K562 (cell line): ENCODE results near the gene MSMO1. TPM values are rescaled to one million over a fixed set of nuclear protein-coding genes. Genes with fewer than 3 reads are reported as not detected.
A peak's percentile ranks its signal among the peaks of the same experiment; 100 is the strongest.

ENCODE experiments used
- ATAC-seq: fragments of 200-7000 bp; cut with Tn5 transposase; 3 replicates; pipeline ENCODE4 v1.9.1; 2020; ENCODE audit warnings: moderate library complexity
- BruUV-seq: library from RNA; stranded (reverse); fragments of 400-500 nt; replicated peaks from 2 replicates; lab custom pipeline; 2021; lab: Mats Ljungman, UMichigan
- CTCF ChIA-PET: fragments of 300-600 bp; formaldehyde crosslinking; extraction: SDS; loops from one replicate; lab custom pipeline; 2021; ENCODE audit warnings: low intra/inter-chr PET ratio; lab: Yijun Ruan, JAX
- POLR2A ChIA-PET: fragments of 300-600, 350-650 bp; sonication (Branson Sonifier 250); formaldehyde crosslinking; extraction: SDS; loops from one replicate; lab custom pipeline; 2021; ENCODE audit warnings: antibody characterized with exemption, inconsistent platforms; lab: Yijun Ruan, JAX
- DNase-seq, 4 experiments: peaks; one replicate each; pipeline versions ENCODE4 v3.0.0 to v3.0.0-alpha.2; 2011 to 2018; ENCODE audit warnings: low spot score in 3 of 4, mixed read lengths in 3 of 4; ENCODE audit errors: extremely low read depth in 1 of 4
- FAIRE-seq: peaks from 2 replicates; lab custom pipeline; 2011; peaks lifted over from hg19 to GRCh38; lab: Jason Lieb, UNC
- H2AFZ ChIP-seq: 2 replicates; pipeline ENCODE4 v1.6.0; 2011; ENCODE audit warnings: low read depth, low read length, control low read depth, inconsistent platforms
- H3K27ac ChIP-seq: fragments of 200-600 bp; 3 replicates; pipeline ENCODE4 v1.8.0; 2011; ENCODE audit warnings: low read depth, mild to moderate bottlenecking, control low read depth, inconsistent platforms, low read length, moderate library complexity, mixed read lengths; ENCODE audit errors: extremely low read depth
- H3K27me3 ChIP-seq, 2 experiments: fragments of 300-600 bp in 1 of 2; 2 replicates in 1 of 2; 3 replicates in 1 of 2; pipeline versions ENCODE4 v1.6.0 to v1.8.0; 2011; ENCODE audit warnings: inconsistent platforms in 2 of 2, low read length in 2 of 2, mild to moderate bottlenecking in 1 of 2, mixed read lengths in 1 of 2, moderate library complexity in 1 of 2; ENCODE audit not compliant: control insufficient read depth in 2 of 2, insufficient read depth in 2 of 2
- H3K36me3 ChIP-seq: fragments of 300-600 bp; 3 replicates; pipeline ENCODE4 v1.8.0; 2011; ENCODE audit warnings: mild to moderate bottlenecking, low read length, inconsistent platforms; ENCODE audit not compliant: control insufficient read depth, insufficient read depth
- H3K4me1 ChIP-seq, 2 experiments: fragments of 200-600 bp in 1 of 2; replicated peaks in 1 of 2; 2 replicates in 1 of 2; 3 replicates in 1 of 2; pipeline versions ENCODE4 v1.5.1 to v1.8.0; 2011; ENCODE audit warnings: inconsistent platforms in 2 of 2, low read length in 2 of 2, mild to moderate bottlenecking in 1 of 2, mixed read lengths in 1 of 2, moderate library complexity in 1 of 2; ENCODE audit not compliant: control insufficient read depth in 2 of 2, insufficient read depth in 2 of 2
- H3K4me2 ChIP-seq: 2 replicates; pipeline ENCODE4 v1.6.1; 2011; ENCODE audit warnings: low read length, control low read depth, inconsistent platforms, mixed read lengths; ENCODE audit not compliant: insufficient read depth
- H3K4me3 ChIP-seq: fragments of 200-600 bp; sonication (generic), shearing (Covaris generic); 2 replicates; pipeline ENCODE4 v1.5.1; 2016; ENCODE audit warnings: control low read depth, inconsistent platforms
- H3K79me2 ChIP-seq: fragments of 200-600 bp; 3 replicates; pipeline ENCODE4 v1.8.0; 2011; ENCODE audit warnings: low read length, inconsistent platforms; ENCODE audit not compliant: control insufficient read depth, insufficient read depth
- H3K9ac ChIP-seq, 2 experiments: 2 replicates each; pipeline versions ENCODE4 v1.6.0 to v1.6.1; 2011; ENCODE audit warnings: low read depth in 2 of 2, low read length in 2 of 2, control low read depth in 1 of 2, inconsistent platforms in 1 of 2, mild to moderate bottlenecking in 1 of 2, mixed read lengths in 1 of 2; ENCODE audit not compliant: insufficient read depth in 1 of 2
- H3K9me1 ChIP-seq: one replicate; pipeline ENCODE4 v1.6.0; 2011; ENCODE audit warnings: inconsistent platforms, mild to moderate bottlenecking, low read length, moderate library complexity; ENCODE audit not compliant: control insufficient read depth, insufficient read depth
- H3K9me3 ChIP-seq: replicated peaks from 2 replicates; pipeline ENCODE4 v1.5.1; 2011; ENCODE audit warnings: low read depth, low read length, inconsistent platforms; ENCODE audit not compliant: control insufficient read depth, insufficient read depth
- H4K20me1 ChIP-seq: replicated peaks from 2 replicates; pipeline ENCODE4 v1.6.1; 2011; ENCODE audit warnings: low read length, inconsistent platforms, mixed read lengths; ENCODE audit not compliant: control insufficient read depth, insufficient read depth
- CEBPB ChIP-seq: fragments of 450-650 bp; IDR thresholded peaks from 2 replicates; pipeline ENCODE4 v1.6.1; 2016; ENCODE audit warnings: missing genetic modification characterization, missing compliant biosample characterization
- CEBPG ChIP-seq, 3 experiments: fragments of 200-800 bp in 1 of 3; sonication (Bioruptor generic) in 1 of 3; sonication (generic) in 1 of 3; formaldehyde crosslinking in 1 of 3; IDR thresholded peaks in 2 of 3; conservative IDR thresholded peaks in 1 of 3; 2 replicates each; pipeline versions ENCODE4 v1.6.1 to v1.8.0; 2016 to 2022; ENCODE audit warnings: missing compliant biosample characterization in 2 of 3, missing genetic modification characterization in 2 of 3, mild to moderate bottlenecking in 1 of 3, missing genetic modification reagents in 1 of 3
- SRSF1 ChIP-seq: fragments of 200-400 bp; formaldehyde crosslinking; IDR thresholded peaks from 2 replicates; pipeline ENCODE4 v1.6.1; 2017; ENCODE audit warnings: mild to moderate bottlenecking, low read depth, low read length, moderate library complexity
- XRCC5 ChIP-seq: fragments of 200-400 bp; formaldehyde crosslinking; IDR thresholded peaks from 2 replicates; pipeline ENCODE4 v1.6.1; 2017; ENCODE audit warnings: low read depth, mild to moderate bottlenecking, low read length
- WGBS: fragments of 100-300 bp; shearing (Covaris generic); methylation state at CpG from one replicate; pipeline ENCODE4 v1.1.6; 2016; ENCODE audit warnings: low coverage, mixed read lengths; ENCODE audit not compliant: insufficient coverage; ENCODE audit errors: missing lambda C conversion rate; 5-methylcytosine and 5-hydroxymethylcytosine counted together
- in situ Hi-C: fragments of 300-500 bp; cut with MboI; formaldehyde crosslinking; loops from 4 replicates; pipeline ENCODE4 v1.15.0; 2018; ENCODE audit warnings: inconsistent platforms, mixed read lengths
- intact Hi-C: fragments of 100-400 bp; cut with micrococcal nuclease; formaldehyde crosslinking; loops from 2 replicates; pipeline ENCODE4 v1.14.2; 2022
- polyA plus RNA-seq, 8 experiments: library from polyadenylated mRNA; depleted of rRNA in 4 of 8; stranded (reverse) in 5 of 8; unstranded in 3 of 8; fragments of >200 nt; fragmentation: Nextera tagmentation in 2 of 8; fragmentation: Illumina TruSeq in 1 of 8; extraction: Ambion mirVana in 2 of 8; extraction: Trizol in 1 of 8; gene quantifications; 2 replicates each; pipeline versions ENCODE4 v1.2.1 to v1.2.3, GENCODE V29; 2011 to 2014; ENCODE audit warnings: inconsistent platforms in 1 of 8, missing spikeins in 1 of 8
- total RNA-seq, 7 experiments: library from RNA; depleted of rRNA in 6 of 7; stranded (reverse); fragments of >200 nt in 6 of 7; fragmentation: Illumina TruSeq in 2 of 7; extraction: Trizol in 2 of 7; gene quantifications; 2 replicates each; pipeline versions ENCODE4 v1.2.1 to v1.2.3, GENCODE V29; 2011 to 2021; ENCODE audit warnings: low replicate concordance in 1 of 7
- TF ChIP-seq, protein P1 (sequence below): fragments of 450-650 bp; formaldehyde crosslinking; IDR thresholded peaks from 2 replicates; pipeline ENCODE4 v1.4.0; 2020; ENCODE audit warnings: mild to moderate bottlenecking, moderate library complexity

The MSMO1 gene
- total and polyA plus RNA-seq, 9 of the 15 experiments (the other 6 are each of a cell fraction or from before 2014, with no cell fraction given): 32.0 to 172 (median 63.5) TPM

DNA sequence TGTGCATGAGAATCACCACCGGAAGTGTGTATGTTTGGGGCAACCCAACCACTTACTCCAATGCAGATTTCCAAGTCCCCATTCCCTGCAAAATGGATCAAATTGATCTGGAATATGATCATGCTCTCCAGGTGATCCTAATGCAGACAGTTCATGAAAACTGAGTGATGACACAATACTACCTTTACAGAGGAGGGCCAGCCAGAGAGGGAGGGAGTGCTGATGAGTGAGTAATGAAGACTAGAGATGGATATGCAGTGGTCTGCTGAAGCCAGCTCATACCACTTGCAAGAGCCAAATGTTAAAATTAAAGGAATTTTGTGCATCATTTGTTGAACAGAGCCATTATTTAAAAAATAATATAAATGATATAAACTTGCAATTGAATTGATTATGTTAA is 41.1 kb downstream of the MSMO1 start:
- ChIA-PET CTCF (no interaction called here), POLR2A (interaction anchor here (0.6 to 1.0 kb wide), 2 partner anchors 9 to 80 kb away, joined by 3 read pairs; no protein-coding TSS in a partner anchor)
- H3K4me3 ChIP-seq: no peak overlapping the region
- intact Hi-C loops (no loop called here), in situ Hi-C loops (no loop called here)
- DNase-seq: no peak
- no peaks in the 10 kb centered on the region for H3K79me2 ChIP-seq
- 18% methylated on average over 1 of the region's 1 CpG for WGBS
- ATAC-seq: 0 out of 3 replicates have a peak, but pooled peaks have one; percentile 32
- H3K4me1 ChIP-seq: no peaks in the 10 kb centered on the region; a peak in 1 of 5 replicates
- no peak for TF ChIP-seq SRSF1
- no peak for TF ChIP-seq XRCC5
- no peak overlapping the region for H3K27ac ChIP-seq
- no peak overlapping the region for H3K9ac ChIP-seq
- no peak overlapping the region for H3K4me2 ChIP-seq
- H3K9me1 ChIP-seq: no peaks in the 10 kb centered on the region
- H3K27me3 ChIP-seq: no peaks in the 10 kb centered on the region
- no peaks in the 10 kb centered on the region for H3K36me3 ChIP-seq
- no peaks in the 10 kb centered on the region for H3K9me3 ChIP-seq
- BruUV-seq: no TSS peak
- no peak for FAIRE-seq
- H4K20me1 ChIP-seq: no peaks in the 10 kb centered on the region
- H2AFZ ChIP-seq: no peak overlapping the region

DNA sequence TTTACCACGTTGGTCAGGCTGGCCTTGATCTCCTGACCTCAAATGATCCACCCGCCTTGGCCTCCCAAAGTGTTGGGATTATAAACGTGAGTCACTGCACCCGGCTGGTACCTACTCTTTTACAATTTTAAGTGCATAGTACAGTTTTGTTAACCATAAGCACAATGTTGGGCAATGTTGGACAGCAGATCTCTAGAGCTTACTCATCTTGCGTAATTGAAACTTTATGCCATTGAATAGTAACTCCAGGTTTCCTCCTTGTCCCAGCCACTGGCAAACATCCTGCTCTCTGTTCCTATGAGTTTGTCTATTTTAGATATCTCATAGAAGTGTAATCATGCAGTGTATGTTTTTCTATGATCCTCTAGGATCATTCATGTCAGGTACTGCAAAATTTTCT is 42.1 kb downstream of the MSMO1 start:
- Histone ChIP-seq H3K9me3 (no peaks in the 10 kb centered on the region), H4K20me1 (no peaks in the 10 kb centered on the region), H3K36me3 (no peaks in the 10 kb centered on the region), H3K9ac (no peak overlapping the region), H3K9me1 (no peaks in the 10 kb centered on the region), H3K79me2 (no peaks in the 10 kb centered on the region), H3K4me3 (no peak overlapping the region), H3K4me1 (no peaks in the 10 kb centered on the region; a peak in 1 of 5 replicates), H3K27me3 (no peaks in the 10 kb centered on the region), H2AFZ (no peak overlapping the region), H3K4me2 (no peak overlapping the region), H3K27ac (no peak overlapping the region)
- FAIRE-seq: no peak
- ATAC-seq: no peak
- no TSS peak for BruUV-seq
- ChIA-PET POLR2A (interaction anchor here (0.6 kb wide), 1 partner anchor 10 kb away, joined by 3 read pairs; no protein-coding TSS in a partner anchor), CTCF (no interaction called here)
- intact Hi-C loops (no loop called here), in situ Hi-C loops (no loop called here)
- TF ChIP-seq, protein P1, sequence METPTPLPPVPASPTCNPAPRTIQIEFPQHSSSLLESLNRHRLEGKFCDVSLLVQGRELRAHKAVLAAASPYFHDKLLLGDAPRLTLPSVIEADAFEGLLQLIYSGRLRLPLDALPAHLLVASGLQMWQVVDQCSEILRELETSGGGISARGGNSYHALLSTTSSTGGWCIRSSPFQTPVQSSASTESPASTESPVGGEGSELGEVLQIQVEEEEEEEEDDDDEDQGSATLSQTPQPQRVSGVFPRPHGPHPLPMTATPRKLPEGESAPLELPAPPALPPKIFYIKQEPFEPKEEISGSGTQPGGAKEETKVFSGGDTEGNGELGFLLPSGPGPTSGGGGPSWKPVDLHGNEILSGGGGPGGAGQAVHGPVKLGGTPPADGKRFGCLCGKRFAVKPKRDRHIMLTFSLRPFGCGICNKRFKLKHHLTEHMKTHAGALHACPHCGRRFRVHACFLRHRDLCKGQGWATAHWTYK: no peak
- TF ChIP-seq CEBPG (CRISPR knock-in tag; IDR thresholded peaks at IDR 0.05): no peak
- TF ChIP-seq CEBPG (tag; conservative IDR thresholded peaks at IDR 0.05 in 1 of 2, IDR thresholded peaks at IDR 0.05 in 1 of 2): 0 out of 4 replicates have a peak, but pooled peaks of 1 of the 2 experiments have one; percentile 18
- TF ChIP-seq CEBPB (tag): peak; percentile 68
- whole genome bisulfite sequencing: 14% methylated on average over 4 of the region's 5 CpGs
- no peak for DNase-seq
